ENCODE results near the gene AFG3L2.

Gene AFG3L2

GRCh38 chr18:12306752-12307700 is 70.0 kb downstream of the AFG3L2 start:
- DNase-seq, result no peak

DNA sequence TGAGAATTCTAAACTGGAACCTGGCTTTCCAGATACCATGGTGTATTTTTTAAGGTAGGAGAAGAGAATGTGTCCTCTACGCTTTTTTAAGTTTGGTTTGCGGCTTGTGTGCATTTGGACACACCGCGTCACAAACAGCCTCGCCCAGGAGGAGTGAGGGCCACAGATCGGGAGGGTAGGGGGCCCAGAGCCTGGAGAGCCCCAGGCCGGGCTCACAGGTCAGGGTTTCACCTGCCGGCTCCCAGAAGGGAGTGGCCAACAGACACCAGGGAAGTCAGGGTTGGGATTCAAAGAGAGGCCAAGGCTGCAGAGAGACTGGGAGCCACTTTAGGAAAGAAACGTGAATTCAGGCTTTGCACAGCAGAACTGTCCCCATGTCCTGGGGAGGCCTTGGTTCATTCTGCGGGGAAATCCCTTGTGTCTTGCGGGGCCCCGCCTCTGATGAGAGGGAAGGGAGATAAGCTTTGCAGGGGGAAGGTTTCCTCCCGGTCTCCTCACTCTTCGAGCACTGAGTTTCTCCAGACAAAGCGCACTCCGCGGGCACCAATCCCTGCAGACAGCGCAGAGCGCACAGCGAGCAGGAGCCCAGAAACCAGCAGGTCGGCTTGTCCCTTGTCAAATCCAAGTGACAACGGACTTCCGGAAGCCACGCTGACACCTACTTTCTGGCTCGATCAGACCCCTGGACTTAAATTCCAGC is 70.9 kb downstream of the AFG3L2 start:
- DNase-seq, result no peak

GRCh38 chr18:12305211-12305610 is 71.8 kb downstream of the AFG3L2 start:
- DNase-seq, result no peak

DNA sequence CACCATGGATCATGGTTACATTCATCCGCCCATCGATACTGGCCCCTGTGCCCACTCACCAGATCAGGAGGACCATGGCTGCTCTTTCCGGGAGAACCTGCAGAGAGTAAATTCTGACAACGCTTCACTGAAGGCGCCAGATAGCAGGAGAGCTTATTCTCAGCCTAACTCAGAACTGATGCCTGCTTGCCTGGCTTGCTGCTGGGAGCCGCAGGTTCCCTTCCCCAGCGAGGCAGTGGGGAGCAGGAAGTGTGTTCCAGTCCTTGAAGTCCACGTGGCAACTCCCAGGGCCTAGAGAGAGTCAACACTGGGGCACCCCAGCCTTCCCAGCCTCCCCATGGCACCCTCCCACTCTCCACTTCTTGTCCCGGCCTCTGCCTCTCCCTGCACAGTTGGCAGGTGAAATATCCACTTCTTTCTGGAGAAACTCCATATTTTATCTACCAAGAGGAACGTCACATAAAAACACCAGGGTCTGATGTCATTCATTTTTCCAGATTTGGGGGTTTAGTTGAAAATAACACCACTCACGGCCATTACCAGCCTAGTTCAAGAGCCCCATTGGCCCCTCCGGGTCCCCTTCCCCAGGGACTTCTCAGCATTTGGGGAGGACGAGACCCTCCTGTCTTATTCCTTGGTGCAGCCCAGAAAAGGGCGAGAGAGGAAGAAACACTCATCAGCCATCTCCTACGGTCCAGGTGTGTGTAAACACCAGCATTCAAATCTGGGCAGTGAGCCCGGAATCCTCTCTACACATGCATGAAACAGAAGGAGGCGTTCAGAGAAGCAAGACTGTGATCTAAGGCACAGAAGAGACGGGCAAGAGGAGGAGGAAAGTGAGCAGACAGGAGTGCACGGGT is 72.4 kb downstream of the AFG3L2 start:
- DNase-seq, result peak in 7 of 56 donors; percentile 18 to 52 (median 28)

GRCh38 chr18:12302391-12303147 is 74.5 kb downstream of the AFG3L2 start:
- DNase-seq, result no peak

DNA sequence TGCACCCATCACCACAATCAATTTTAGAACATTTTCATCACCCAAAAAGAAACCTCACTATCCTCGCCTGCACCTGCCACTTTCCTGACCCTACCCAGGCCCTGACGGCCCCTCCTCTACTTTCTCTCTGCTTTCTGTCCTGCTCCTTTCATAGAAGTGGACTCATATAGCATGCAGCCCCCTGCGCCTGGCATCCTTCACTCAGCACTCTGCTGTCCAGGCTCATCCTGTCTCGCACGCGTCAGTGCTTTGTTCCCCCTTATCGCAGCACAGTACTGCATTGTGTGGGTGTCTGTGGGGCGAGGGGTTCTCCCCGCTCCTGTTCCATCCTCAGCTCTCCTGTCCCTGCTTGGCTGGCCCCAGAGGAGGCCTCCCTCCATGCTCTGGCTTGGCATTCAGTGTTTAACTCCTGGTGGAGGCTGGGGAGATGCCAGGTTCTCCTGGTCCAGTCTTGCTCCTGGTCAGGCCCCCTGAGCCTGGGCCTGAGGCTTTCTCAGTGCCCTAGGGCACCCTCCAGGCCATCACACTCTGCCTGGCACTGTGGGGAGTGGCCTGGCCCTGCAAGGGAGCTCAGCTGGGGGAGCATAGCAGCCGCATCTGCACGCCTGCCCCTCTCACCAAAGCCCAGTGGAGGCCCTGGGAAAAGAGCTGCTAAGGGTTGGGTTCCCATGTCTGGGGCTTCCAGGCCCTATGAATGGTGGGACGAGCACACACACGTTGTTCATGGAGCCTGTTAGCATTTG is 75.6 kb downstream of the AFG3L2 start:
- no peak for DNase-seq

GRCh38 chr18:12299862-12300261 is 77.2 kb downstream of the AFG3L2 start:
- DNase-seq, result no peak

GRCh38 chr18:12296457-12296856 is 80.6 kb downstream of the AFG3L2 start:
- no peak for DNase-seq

DNA sequence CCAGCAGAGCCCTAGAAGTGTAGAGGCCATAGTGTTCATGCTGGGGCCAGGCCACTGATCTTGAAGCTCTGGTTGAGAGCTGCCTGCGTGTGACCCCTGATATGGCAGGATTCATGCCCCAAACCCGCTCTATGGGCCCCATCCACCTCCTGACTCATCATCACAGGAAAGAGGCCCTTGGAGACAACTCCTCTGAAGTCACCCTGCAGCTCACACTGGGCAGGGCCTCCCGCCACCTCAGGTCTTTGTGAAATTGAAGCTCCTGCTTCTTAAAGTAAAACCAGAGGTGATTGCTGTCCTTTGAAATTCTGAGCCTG is 81.0 kb downstream of the AFG3L2 start:
- DNase-seq, result no peak

GRCh38 chr18:12295389-12296086 is 81.5 kb downstream of the AFG3L2 start:
- no peak for DNase-seq

GRCh38 chr18:12293831-12294230 is 83.2 kb downstream of the AFG3L2 start:
- DNase-seq, result no peak

GRCh38 chr18:12291690-12292089 is 85.3 kb downstream of the AFG3L2 start:
- no peak for DNase-seq

DNA sequence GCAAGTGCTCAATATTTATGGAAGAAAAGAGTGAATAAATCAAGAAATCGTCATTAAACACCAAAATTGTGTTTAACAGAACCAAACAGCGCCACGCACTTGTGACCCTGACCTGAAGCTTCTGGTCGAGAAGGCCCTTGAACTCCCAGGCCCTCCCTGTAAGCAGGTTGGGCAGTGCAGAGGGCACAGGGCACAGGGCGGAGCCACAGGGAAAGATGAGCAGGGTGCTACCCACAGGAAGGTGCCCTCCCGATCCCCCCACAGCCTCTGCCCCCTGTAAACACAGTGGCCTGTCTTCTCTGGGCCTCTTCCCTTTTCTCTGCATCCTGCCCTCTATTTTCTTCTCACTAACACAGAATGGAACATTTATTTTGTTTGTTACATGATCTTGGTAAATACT is 85.9 kb downstream of the AFG3L2 start:
- DNase-seq, result no peak

- DNase-seq, result no peak
Observed at GRCh38 chr18:12290086-12290485, 86.9 kb downstream of the AFG3L2 start.

GRCh38 chr18:12288403-12288755 is 88.6 kb downstream of the AFG3L2 start:
- DNase-seq, result no peak

GRCh38 chr18:12287684-12288402 is 89.2 kb downstream of the AFG3L2 start:
- DNase-seq, result peak in 3 of 56 donors; percentile 23 to 35 (median 29)

DNA sequence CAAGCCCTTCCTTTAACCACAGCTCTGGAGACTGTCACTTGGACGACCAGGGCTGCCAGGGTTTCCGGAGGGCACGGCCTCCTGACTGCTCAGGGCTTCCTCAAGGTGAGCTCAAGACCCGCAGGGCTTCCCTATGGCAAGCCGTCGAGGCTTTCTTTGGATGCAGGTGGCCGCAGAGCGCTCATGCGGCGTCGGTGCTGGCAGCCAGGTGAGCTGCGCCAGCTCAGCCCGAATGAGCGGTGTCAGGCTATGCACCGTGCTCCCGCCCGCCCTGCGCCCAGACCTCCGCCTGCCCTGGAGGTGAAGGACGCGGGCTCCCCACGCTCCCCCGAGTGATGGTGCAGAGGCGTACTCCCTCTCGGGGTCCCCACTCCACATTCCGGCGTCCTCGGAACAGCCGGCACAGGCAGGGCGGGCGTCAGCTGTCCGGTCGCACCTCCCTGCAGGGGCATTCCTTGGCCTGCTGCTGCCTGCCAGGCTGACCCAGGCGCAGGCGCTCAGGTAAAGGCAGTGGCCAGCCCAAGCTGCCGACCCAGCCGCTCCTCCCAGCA is 89.8 kb downstream of the AFG3L2 start:
- no peak for DNase-seq

- no peak for DNase-seq
Observed at GRCh38 chr18:12283666-12284065, 93.4 kb downstream of the AFG3L2 start.

GRCh38 chr18:12283256-12283655 is 93.8 kb downstream of the AFG3L2 start:
- no peak for DNase-seq
